ENCODE results near the gene TUBE1. TPM values are rescaled to one million over a fixed set of nuclear protein-coding genes. Genes with fewer than 3 reads are reported as not detected.

TUBE1 gene
- total RNA-seq, 1 donor from 2014 or later, result 6.0 TPM

DNA sequence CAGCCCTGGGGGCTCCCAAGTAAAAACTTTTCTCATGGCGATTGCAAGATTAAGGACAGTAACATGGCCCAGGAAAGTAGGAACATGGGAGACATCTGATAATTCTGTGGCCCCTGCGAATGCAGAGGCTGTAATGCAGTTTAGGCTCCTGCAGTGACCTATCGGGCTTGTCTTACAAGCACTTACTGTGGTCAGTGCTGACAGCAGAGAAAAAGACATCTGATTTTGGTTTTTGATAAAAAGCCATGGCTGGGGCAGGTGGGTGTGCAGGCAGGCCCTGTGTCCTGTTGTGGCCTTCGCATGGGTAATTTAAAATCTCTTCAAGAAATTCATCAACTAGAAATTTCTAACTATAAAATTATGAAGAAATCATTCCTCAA is 52.7 kb downstream of the TUBE1 start:
- Histone ChIP-seq H3K4me3 (no peak overlapping the region), H3K36me3 (no peaks in the 10 kb centered on the region), H3K4me1 (peaks cover 5 to 22% of the 10 kb centered on the region in 2 donors), H3K9me3 (no peaks in the 10 kb centered on the region), H3K27ac (peak overlapping the region; percentile 22 to 44), H3K27me3 (no peaks in the 10 kb centered on the region)
- intact Hi-C loops (cut with DNase I), result loop anchor here (10.0 kb wide), 1 partner anchor 550 kb away; the partner anchor contains the start of gene REV3L
- DNase-seq (ENCODE audit: low spot score in 2 of 2), result no peak
- no peak for TF ChIP-seq CTCF (IDR thresholded peaks at IDR 0.05)

- no peak overlapping the region for H3K4me3 ChIP-seq
- H3K36me3 ChIP-seq, result no peaks in the 10 kb centered on the region
- H3K27ac ChIP-seq, result peak overlapping the region in 1 of 2 donors; percentile 44
- H3K9me3 ChIP-seq, result no peaks in the 10 kb centered on the region
- no peak for TF ChIP-seq CTCF (IDR thresholded peaks at IDR 0.05)
- no peak for DNase-seq (ENCODE audit: low spot score in 2 of 2)
- no peaks in the 10 kb centered on the region for H3K27me3 ChIP-seq
- intact Hi-C loops (cut with DNase I), result loop anchor here (10.0 kb wide), 1 partner anchor 549 kb away; the partner anchor contains the start of gene REV3L
- H3K4me1 ChIP-seq, result peaks cover 5 to 18% of the 10 kb centered on the region in 2 donors
Observed at GRCh38 chr6:112033791-112034615, 53.3 kb downstream of the TUBE1 start.

- H3K4me1 ChIP-seq, result peaks cover 0 to 8% of the 10 kb centered on the region in 2 donors
- no peaks in the 10 kb centered on the region for H3K36me3 ChIP-seq
- no peaks in the 10 kb centered on the region for H3K27me3 ChIP-seq
- no peak for DNase-seq (ENCODE audit: low spot score in 2 of 2)
- TF ChIP-seq CTCF (IDR thresholded peaks at IDR 0.05), result no peak
- H3K4me3 ChIP-seq, result no peak overlapping the region
- no peaks in the 10 kb centered on the region for H3K9me3 ChIP-seq
- H3K27ac ChIP-seq, result no peak overlapping the region
- intact Hi-C loops (cut with DNase I), result loop anchor here (10.0 kb wide), 1 partner anchor 548 kb away; the partner anchor contains the start of gene REV3L
Observed at GRCh38 chr6:112032728-112033127, 54.6 kb downstream of the TUBE1 start.

DNA sequence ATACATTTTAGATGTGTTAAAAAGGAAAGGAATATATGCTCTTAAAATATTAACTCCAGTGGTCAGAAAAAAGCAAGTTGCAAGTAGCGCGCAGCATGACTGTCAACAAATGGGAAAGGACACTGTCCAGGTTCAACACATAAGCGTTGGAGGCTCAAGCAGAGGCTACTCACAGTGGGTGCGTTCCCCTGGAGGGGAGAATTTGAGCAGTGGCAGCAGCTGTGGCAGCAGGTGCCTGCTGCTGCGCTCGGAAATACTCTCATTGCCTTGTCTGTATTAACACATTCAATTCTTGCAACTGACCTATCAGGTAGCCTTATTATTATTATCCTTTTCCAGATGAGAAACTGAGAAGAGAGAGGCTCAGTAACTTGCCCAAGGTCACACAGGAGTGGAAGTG is 55.3 kb downstream of the TUBE1 start:
- H3K27ac ChIP-seq, result no peak overlapping the region
- intact Hi-C loops (cut with DNase I), result loop anchor here (10.0 kb wide), 1 partner anchor 547 kb away; the partner anchor contains the start of gene REV3L
- no peak overlapping the region for H3K4me3 ChIP-seq
- H3K36me3 ChIP-seq, result no peaks in the 10 kb centered on the region
- no peaks in the 10 kb centered on the region for H3K9me3 ChIP-seq
- no peaks in the 10 kb centered on the region for H3K27me3 ChIP-seq
- TF ChIP-seq CTCF (IDR thresholded peaks at IDR 0.05), result no peak
- DNase-seq (ENCODE audit: low spot score in 2 of 2), result no peak
- H3K4me1 ChIP-seq, result peaks cover 0 to 3% of the 10 kb centered on the region in 2 donors

DNA sequence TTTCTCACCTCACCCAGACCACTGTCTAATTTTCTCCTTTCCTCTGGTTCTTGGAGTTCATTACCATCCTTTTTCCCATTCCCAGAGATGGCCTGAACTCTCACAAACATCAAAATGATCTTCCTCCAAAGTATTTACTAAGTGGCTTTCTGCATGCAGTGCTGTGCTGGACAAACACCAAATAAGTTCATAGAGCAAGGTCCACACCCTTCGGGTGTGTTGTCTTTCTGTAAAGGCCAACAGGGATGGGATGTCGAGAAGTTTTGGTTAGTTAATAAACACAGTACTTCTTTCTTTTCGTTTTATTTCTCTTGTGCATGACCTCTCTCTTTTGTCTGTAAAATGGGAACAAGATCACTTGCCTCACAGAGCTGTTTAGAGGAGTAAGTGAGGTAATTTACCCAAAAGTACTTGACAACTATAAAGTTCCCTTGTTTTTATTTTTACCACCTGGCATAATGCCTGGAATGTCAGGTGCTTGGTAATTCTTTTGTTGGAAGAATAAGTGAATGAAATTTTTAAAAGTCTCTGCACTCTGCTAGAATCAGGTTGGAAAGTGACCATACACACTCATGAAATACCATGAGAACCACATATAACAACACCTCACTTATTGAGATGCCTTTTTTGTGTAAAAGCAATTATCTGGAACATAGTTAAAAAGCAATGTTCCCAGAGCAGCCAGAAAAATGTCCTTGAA is 56.2 kb downstream of the TUBE1 start:
- TF ChIP-seq CTCF (IDR thresholded peaks at IDR 0.05), result no peak
- H3K27ac ChIP-seq, result no peak overlapping the region
- no peak for DNase-seq (ENCODE audit: low spot score in 2 of 2)
- intact Hi-C loops (cut with DNase I), result loop anchor here (10.0 kb wide), 1 partner anchor 546 kb away; the partner anchor contains the start of gene REV3L
- no peak overlapping the region for H3K4me3 ChIP-seq
- H3K4me1 ChIP-seq, result peaks cover 0 to 3% of the 10 kb centered on the region in 2 donors
- H3K27me3 ChIP-seq, result no peaks in the 10 kb centered on the region
- H3K36me3 ChIP-seq, result no peaks in the 10 kb centered on the region
- H3K9me3 ChIP-seq, result no peaks in the 10 kb centered on the region
